GM15510 (cell line): ENCODE results near the gene INSR.

Experiments used
- POLR2A ChIP-seq: IDR thresholded peaks from 3 replicates; pipeline ENCODE4 v1.6.1; 2011; ENCODE audit warnings: borderline replicate concordance; ENCODE audit not compliant: insufficient read length; ENCODE audit errors: extremely low read depth

The INSR gene

GRCh38 chr19:7197760-7198696, 96.2 kb downstream of the INSR start:
- TF ChIP-seq POLR2A = peak; percentile 67

- no peak for TF ChIP-seq POLR2A
These were observed 97.0 kb downstream of the INSR start for GRCh38 chr19:7197119-7197759.

GRCh38 chr19:7196763-7197118, 97.5 kb downstream of the INSR start:
- no peak for TF ChIP-seq POLR2A

GRCh38 chr19:7195046-7195445, 99.2 kb downstream of the INSR start:
- no peak for TF ChIP-seq POLR2A

- no peak for TF ChIP-seq POLR2A
These were observed 99.6 kb downstream of the INSR start for GRCh38 chr19:7194566-7194965.

- no peak for TF ChIP-seq POLR2A
These were observed 102.1 kb downstream of the INSR start for GRCh38 chr19:7191946-7192691.

- TF ChIP-seq POLR2A = no peak
These were observed 105.2 kb downstream of the INSR start for GRCh38 chr19:7188698-7189629.

GRCh38 chr19:7187605-7188339, 106.4 kb downstream of the INSR start:
- no peak for TF ChIP-seq POLR2A

- TF ChIP-seq POLR2A = no peak
These were observed 111.7 kb downstream of the INSR start for GRCh38 chr19:7182489-7182888.

GRCh38 chr19:7179917-7180306, 114.3 kb downstream of the INSR start:
- TF ChIP-seq POLR2A = no peak

GRCh38 chr19:7177926-7178325, 116.3 kb downstream of the INSR start:
- no peak for TF ChIP-seq POLR2A

GRCh38 chr19:7176792-7177191, 117.4 kb downstream of the INSR start:
- no peak for TF ChIP-seq POLR2A

- no peak for TF ChIP-seq POLR2A
These were observed 121.4 kb downstream of the INSR start for GRCh38 chr19:7172794-7173193.

GRCh38 chr19:7170983-7171382, 123.2 kb downstream of the INSR start:
- no peak for TF ChIP-seq POLR2A
